Ishikawa (cell line): ENCODE results near the gene MYO7B.

ENCODE experiments used
- CEBPB ChIP-seq: IDR thresholded peaks from 2 replicates; pipeline ENCODE4 v1.6.1; 2012
- CREB1 ChIP-seq: IDR thresholded peaks from 2 replicates; pipeline ENCODE4 v1.6.1; 2012; ENCODE audit warnings: low read depth
- EGR1 ChIP-seq: IDR thresholded peaks from 2 replicates; pipeline ENCODE4 v1.6.1; 2012
- EP300 ChIP-seq: IDR thresholded peaks from 2 replicates; pipeline ENCODE4 v1.6.1; 2012; ENCODE audit warnings: borderline replicate concordance
- FOXM1 ChIP-seq: IDR thresholded peaks from 2 replicates; pipeline ENCODE4 v1.6.1; 2012; ENCODE audit warnings: low read depth, borderline replicate concordance
- MAX ChIP-seq: IDR thresholded peaks from 2 replicates; pipeline ENCODE4 v1.6.1; 2012
- NFIC ChIP-seq: IDR thresholded peaks from 2 replicates; pipeline ENCODE4 v1.6.1; 2012
- RAD21 ChIP-seq: IDR thresholded peaks from 2 replicates; pipeline ENCODE4 v1.6.1; 2012; ENCODE audit warnings: low read depth
- TAF1 ChIP-seq: IDR thresholded peaks from 2 replicates; pipeline ENCODE4 v1.6.1; 2012; ENCODE audit warnings: low read depth, mild to moderate bottlenecking
- TCF12 ChIP-seq: IDR thresholded peaks from 2 replicates; pipeline ENCODE4 v1.6.1; 2012; ENCODE audit warnings: low read depth
- TEAD4 ChIP-seq: IDR thresholded peaks from 2 replicates; pipeline ENCODE4 v1.6.1; 2012
- USF1 ChIP-seq: IDR thresholded peaks from 2 replicates; pipeline ENCODE4 v1.6.1; 2012
- YY1 ChIP-seq: IDR thresholded peaks from 2 replicates; pipeline ENCODE4 v1.6.1; 2012; ENCODE audit warnings: low read depth
- ZBTB7A ChIP-seq: IDR thresholded peaks from 2 replicates; pipeline ENCODE4 v1.6.1; 2012; ENCODE audit warnings: low read depth
- TF ChIP-seq, protein P1 (sequence below): IDR thresholded peaks from 2 replicates; pipeline ENCODE4 v1.6.1; 2012; ENCODE audit warnings: low read depth, mild to moderate bottlenecking

The MYO7B gene

DNA sequence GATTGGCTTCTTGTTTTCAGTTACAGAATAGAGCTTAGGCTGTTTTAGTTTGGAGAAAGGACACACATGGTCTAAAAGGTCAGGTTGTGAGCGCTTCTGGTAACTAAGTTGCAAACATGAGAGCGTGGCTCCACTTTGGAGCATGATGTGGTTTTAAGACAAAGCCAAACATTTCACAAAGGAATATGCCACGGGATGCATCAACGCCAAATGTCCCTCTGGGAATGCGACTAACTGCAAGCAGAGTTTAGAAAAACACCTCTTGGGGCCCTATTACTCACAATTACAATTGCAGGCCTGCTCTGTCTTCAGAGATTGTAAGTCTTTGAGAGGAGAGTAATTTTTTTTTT is 25.4 kb downstream of the MYO7B start:
- no peak for TF ChIP-seq CREB1
- TF ChIP-seq MAX, result no peak
- no peak for TF ChIP-seq TCF12
- TF ChIP-seq TAF1, result no peak
- no peak for TF ChIP-seq FOXM1
- TF ChIP-seq, protein P1, sequence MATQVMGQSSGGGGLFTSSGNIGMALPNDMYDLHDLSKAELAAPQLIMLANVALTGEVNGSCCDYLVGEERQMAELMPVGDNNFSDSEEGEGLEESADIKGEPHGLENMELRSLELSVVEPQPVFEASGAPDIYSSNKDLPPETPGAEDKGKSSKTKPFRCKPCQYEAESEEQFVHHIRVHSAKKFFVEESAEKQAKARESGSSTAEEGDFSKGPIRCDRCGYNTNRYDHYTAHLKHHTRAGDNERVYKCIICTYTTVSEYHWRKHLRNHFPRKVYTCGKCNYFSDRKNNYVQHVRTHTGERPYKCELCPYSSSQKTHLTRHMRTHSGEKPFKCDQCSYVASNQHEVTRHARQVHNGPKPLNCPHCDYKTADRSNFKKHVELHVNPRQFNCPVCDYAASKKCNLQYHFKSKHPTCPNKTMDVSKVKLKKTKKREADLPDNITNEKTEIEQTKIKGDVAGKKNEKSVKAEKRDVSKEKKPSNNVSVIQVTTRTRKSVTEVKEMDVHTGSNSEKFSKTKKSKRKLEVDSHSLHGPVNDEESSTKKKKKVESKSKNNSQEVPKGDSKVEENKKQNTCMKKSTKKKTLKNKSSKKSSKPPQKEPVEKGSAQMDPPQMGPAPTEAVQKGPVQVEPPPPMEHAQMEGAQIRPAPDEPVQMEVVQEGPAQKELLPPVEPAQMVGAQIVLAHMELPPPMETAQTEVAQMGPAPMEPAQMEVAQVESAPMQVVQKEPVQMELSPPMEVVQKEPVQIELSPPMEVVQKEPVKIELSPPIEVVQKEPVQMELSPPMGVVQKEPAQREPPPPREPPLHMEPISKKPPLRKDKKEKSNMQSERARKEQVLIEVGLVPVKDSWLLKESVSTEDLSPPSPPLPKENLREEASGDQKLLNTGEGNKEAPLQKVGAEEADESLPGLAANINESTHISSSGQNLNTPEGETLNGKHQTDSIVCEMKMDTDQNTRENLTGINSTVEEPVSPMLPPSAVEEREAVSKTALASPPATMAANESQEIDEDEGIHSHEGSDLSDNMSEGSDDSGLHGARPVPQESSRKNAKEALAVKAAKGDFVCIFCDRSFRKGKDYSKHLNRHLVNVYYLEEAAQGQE, result no peak
- TF ChIP-seq EP300, result no peak
- no peak for TF ChIP-seq USF1
- no peak for TF ChIP-seq NFIC
- TF ChIP-seq YY1, result no peak
- no peak for TF ChIP-seq ZBTB7A
- TF ChIP-seq RAD21, result no peak
- no peak for TF ChIP-seq CEBPB
- no peak for TF ChIP-seq EGR1
- TF ChIP-seq TEAD4, result no peak

DNA sequence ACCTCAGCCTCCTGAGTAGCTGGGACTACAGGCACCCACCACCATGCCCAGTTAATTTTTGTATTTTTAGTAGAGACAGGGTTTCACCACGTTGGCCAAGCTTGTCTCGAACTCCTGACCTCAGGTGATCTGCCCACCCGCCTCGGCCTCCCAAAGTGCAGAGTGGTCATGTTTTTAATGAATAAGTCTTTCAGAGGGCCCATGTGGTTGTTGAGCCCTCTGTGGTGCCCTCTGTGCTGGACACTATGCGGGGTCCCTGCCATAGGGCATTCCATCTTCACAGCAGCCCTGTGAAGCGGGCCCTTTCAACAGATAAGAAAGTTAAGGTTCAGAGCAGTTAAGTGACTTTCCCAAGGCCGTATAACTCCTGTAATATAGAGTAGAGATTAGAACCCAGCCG is 25.9 kb downstream of the MYO7B start:
- TF ChIP-seq EP300, result no peak
- TF ChIP-seq FOXM1, result no peak
- no peak for TF ChIP-seq CREB1

- TF ChIP-seq ZBTB7A, result no peak
- TF ChIP-seq CEBPB, result no peak
- TF ChIP-seq USF1, result no peak
- TF ChIP-seq, protein P1, result no peak
- no peak for TF ChIP-seq FOXM1
- no peak for TF ChIP-seq RAD21
- TF ChIP-seq CREB1, result no peak
- TF ChIP-seq EP300, result no peak
- TF ChIP-seq TCF12, result no peak
- no peak for TF ChIP-seq TEAD4
- TF ChIP-seq TAF1, result no peak
- TF ChIP-seq MAX, result no peak
- no peak for TF ChIP-seq EGR1
- TF ChIP-seq YY1, result no peak
- no peak for TF ChIP-seq NFIC
These were observed 27.5 kb downstream of the MYO7B start for GRCh38 chr2:127562936-127563335.

DNA sequence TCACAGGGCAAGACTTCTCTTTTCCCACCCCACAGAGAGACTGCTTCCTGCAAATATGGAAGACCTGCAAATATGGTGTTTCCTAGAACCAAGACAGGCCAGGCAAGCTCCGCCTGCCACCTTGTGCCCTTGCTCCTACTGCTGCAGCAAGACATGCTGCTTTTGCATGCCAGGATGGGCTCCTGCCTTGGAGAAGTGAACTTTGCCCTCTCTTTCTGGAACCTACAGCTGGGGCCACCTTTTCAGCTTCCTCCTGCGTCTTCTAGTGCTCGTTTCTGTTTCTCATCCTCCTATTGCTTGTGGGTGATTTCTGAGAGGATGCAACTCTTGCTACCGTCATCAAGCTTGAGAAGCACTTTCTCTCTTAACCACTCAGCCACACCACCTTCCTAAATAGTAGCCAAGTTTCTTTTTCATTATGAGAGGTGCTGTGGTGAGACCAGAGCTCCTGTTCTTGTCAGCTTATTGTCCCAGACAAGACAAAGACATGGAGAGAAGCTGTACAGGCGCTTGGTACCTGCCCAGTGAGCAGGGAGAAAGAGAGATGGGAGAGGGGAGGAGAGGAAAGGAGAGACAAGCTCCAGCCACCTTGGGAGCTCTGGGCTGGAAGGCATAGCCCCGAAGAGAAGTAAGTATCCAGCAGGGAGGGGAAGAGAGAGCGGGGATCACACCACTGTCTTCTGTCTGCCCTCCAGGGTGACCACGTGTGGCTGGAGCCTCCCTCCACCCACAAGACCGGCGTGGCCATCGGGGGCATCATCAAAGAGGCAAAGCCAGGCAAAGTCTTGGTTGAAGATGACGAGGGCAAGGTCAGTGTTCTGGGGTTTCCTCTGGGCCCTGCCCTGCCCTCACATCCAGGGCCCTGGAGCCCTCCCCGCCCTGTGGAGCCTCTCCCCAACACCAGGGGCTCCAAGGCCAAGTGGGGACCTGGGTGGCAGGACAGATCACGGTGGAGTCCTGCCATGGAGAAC is 28.3 kb downstream of the MYO7B start:
- no peak for TF ChIP-seq MAX
- TF ChIP-seq CEBPB, result no peak

GRCh38 chr2:127564429-127565260 is 29.2 kb downstream of the MYO7B start:
- no peak for TF ChIP-seq RAD21
- TF ChIP-seq MAX, result no peak
- no peak for TF ChIP-seq NFIC
- no peak for TF ChIP-seq YY1
- no peak for TF ChIP-seq EGR1
- TF ChIP-seq EP300, result no peak
- no peak for TF ChIP-seq CEBPB
- no peak for TF ChIP-seq FOXM1
- no peak for TF ChIP-seq TCF12
- TF ChIP-seq ZBTB7A, result no peak
- no peak for TF ChIP-seq TEAD4
- TF ChIP-seq USF1, result no peak
- TF ChIP-seq TAF1, result no peak
- TF ChIP-seq CREB1, result no peak
- TF ChIP-seq, protein P1, result no peak
